HG03095 (cell line): ENCODE results near the gene FGD4.

Source experiments
- ATAC-seq: cut with Tn5 transposase; IDR thresholded peaks from one replicate; pipeline ENCODE4 v1.9.1; 2021; ENCODE audit warnings: moderate library complexity; ENCODE audit not compliant: unreplicated experiment

FGD4 gene

DNA sequence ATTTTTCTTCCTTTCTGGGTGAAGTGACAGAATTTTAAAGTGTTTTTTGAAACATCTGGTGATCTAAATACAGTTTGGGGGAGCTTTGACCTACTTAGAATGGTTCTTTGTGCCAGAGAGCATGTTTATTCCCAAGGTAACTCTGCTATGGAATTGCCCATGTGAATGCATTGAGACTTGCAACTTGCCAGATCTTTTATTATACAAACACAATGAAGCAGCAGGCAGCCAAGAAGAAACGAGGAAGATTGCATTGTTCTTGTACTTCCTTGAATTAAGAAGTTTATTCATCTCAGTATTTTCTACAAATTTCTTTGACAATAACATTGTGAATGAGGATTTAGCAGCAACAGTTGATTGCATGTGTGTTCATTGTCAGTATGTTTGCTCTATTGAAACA, 55.5 kb downstream of the FGD4 start:
- ATAC-seq, result no peak

DNA sequence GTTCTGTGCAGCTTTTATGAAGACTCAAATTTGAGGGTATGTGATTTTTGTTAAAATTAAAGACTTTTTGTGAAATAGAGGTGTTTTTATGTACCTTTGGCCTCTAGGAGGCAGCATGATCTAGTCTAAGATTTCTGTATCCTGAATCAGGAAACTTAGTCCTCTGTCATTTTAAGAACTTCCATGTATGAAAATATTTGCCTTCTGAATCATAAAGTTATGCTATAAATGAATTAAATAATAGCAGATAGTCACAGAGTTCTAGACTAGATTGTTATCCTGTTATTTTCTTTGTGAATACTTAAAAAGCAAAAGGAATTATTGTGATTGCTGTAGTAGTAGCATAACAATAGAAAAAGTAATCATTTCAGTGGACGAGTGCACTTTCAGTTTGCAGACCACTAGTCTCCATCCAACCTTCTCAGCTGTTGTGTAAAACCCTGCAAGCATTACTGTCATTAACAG, 56.3 kb downstream of the FGD4 start:
- no peak for ATAC-seq

DNA sequence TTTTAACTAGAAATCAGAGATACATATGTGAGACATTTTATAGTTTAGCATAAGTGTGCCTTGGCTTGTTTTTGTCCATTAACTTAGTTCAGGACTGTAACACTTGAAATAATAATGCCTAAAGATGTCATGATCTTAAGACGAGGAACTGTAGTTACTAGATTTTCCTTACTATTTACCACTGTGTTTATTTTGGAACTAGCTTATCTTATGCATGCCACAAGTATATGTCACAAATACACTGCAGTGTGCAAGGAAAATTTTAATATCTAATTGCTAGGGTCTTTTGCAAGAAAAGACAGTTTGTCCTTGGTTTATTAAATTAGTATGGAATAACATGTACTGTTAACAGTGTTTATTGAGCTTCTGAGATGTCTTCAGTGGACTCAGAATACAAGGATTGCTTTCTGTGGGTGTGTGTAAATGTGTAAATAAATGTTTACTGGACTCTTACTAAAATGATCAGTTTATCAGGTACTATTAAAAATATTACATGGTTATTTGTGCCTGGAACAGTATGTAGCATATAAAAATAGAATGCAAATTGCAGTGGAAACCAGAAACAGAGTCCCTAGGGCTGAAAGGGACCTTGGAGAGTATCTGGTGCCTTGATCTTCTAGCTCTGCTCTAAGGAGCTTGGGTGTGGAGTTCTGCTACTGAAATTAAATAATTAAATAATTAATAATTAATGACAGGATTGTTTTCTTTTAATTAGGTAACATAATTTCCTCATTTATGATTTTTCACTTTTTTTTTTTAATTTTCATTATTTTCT, 58.1 kb downstream of the FGD4 start:
- ATAC-seq, result no peak

DNA sequence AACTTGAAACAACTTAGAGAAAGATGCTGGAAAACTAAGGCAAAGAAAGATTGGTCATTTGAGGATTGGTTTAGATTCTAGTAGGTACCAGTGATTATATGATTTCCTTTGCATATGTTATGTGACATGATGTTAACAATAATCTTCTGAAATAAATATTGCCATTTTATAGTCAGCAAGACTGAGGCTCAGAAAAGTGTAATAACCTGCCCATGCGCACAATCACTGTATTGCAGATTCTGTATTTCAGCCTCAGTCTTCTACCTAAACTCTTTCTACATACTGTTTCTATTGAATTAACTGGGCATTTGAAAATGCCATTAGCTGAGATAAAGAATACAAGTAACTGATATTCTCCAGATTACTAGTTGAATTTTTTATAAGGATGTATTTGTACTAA, 61.3 kb downstream of the FGD4 start:
- no peak for ATAC-seq

DNA sequence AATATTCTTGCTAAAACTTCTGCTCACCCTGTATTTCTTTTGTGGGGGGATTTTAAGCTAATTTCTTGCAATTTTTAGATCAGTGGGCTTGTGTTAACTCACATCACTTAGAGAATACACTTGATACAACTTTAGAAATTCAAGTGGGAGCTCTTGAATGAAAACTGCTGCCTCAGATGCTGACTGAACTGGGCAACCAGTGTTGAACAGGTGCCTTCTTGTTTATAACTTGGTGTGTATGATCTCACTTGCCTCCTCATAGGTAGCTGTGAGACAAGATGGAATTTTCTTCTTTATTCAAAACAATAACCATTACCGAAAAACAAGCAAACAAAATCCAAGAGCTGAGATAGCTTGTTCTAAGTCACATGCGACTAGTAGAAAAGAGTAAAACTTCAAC, 63.5 kb downstream of the FGD4 start:
- no peak for ATAC-seq

DNA sequence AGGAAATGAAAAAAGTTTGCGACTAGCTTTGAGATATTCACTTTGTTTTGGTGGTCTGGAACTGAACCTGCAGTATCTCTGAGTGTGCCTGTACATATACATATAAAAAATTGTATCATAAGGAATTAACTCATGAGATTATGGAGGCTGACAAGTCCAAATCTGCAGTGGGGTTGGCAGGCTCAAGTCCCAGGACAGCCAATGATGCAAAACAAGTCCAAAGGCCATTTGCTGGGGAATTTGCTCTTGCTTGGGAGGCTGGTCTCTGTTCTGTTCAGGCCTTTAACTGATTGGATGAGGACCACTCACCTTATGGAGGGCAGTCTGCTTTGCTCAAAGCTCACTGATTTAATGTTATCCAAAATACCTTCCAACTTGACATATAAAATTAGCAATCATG, 66.8 kb downstream of the FGD4 start:
- ATAC-seq, result no peak

DNA sequence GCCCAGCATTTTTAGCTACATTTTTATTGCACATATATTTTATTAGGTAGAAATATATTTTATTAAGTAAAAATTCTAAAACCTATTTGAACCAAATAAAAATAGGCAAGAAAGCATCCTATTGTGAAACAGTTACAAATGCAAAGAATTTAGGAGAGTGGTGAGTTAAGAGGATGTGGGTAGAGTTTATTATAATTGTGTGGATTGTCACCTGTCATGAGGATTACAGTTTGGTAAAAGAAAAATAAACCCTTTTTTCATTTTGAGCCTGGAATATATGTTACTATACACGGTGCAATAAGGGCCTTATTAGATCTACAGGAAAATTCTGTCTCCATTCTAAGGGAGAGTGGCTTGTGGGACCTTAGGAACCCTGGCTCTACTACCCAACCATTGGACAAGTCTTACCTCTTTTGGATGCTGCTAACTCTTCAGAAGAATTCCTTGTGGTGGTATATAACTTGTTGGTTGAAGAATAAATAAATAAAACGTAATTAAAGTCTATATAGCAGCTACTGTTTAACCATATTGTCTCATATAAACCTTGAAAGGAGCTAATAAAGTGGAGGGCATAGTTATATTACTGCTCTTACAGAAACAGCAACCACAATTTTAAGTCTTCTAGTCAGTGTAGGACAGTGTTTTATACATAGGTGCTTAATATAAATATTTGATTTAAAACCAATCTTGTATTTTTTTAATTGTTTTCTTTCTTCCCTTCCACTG, 67.8 kb downstream of the FGD4 start:
- ATAC-seq, result no peak

DNA sequence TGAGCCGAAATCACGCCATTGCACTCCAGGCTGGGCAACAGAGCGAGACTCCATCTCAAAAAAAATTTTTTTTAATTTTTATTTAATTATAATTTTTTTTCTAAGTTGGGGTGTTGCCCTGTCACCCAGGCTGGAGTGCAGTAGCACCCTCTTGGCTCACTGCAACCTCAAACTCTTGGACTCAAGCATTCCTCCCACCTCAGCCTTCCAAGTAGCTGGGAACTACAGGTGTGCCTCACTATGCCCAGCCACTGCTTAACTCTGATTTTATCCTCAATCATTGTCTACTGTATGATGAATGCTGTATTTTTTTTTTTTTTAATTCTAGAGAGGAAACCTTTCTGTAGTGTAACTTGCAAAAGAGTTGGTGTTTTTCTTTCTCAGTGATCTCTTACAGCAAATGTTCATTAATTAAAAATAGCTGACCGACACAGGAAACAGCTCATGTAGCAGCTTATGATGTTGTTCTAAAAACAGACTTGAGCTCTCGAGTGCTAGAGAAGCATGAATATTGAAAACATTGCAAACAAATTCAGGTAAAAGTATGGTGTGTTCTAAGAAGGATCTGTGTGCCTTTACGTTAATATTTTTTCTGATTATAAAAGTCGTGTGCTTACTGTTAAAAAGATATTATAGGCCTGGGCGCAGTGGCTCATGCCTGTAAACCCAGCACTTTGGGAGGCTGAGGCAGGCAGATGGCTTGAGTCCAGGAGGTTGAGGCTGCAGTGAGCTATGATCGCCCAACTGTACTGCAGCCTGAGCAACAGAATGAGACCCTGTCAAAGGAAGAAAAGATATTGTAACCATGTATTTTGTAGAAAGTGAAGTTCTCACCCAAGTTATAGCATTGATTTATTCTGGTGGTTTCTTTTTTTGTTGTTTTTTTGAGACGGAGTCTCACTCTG, 68.9 kb downstream of the FGD4 start:
- ATAC-seq, result peak; percentile 69

DNA sequence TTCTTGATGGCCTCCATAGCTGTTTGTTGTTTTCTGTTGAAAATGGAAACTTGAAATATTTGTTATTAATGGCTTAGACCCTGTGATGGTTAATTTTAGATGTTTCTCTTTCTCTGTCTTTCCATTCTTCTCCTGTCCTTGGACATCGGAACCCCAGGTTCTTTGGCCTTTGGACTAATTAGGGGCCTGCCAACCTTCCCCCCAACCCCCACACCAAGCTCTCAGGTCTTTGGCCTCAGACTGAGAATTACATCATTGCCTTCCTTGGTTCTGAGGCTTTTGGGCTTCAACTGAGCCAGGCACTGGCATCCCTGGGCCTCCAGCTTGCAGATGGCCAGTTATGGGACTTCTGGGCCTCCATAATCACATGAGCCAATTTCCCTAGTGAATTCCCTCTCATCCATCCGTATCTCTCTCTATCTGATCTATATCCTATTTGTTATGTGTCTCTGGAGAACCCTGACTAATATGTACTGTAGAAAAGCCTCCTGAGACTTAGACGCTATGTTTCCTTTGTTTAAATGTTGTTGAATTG, 71.6 kb downstream of the FGD4 start:
- no peak for ATAC-seq

DNA sequence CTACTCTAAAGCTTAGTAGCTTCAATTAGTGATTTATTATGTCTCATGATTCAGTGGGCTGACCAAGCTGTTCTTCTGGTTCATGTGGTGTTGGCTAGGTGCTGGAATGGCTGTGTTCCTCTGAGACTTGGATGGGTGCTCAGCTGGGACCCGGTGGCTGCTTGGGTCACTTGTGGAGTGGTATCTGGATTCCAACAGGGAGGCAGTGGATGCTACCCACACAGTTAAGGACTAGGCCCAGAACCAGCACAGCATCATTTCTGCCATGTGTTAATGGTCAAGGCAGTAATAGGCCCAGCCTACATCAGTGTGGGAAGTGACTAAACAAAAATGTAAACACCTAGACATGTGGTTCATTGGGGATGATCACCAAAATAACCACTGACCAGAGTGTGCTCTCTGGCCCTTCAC, 72.2 kb downstream of the FGD4 start:
- ATAC-seq, result no peak

DNA sequence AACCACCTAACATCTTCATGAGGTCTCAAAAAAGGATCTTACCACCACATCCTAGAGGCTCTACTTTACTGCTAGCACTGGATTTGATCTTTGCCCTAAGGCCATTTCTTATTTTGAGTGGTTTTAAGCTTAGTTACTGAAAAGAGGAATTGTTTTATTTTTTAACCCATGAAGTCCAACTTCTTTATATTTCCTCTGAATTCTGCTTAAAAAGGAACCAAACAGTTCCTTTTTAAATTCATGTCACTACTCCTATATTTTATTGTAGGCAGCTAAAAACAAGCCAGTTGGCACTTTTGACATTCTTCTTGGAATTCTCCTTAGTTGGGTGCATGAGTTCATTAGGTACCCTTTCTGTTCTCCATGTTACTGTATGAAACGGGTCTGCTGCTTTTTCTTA, 76.4 kb downstream of the FGD4 start:
- ATAC-seq, result no peak

DNA sequence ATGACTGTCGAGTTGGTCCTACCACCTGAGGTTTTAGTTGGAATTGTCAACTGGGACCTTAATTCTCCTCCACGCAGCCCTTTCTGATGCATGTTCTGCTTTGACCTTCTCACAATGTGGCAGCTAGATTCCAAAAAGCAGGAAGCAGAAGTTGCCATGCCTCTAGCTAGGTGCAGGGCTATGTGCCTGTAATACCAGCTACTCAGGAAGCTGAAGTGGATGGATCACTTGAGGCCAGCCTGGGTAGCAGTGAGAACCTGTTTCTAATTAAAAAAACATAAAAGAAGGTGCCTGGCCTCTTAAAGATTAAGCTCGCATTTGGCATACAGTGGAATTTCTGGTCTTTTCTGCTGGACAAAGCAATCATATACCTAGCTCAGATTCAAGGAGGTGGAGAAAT, 77.1 kb downstream of the FGD4 start:
- ATAC-seq, result no peak

DNA sequence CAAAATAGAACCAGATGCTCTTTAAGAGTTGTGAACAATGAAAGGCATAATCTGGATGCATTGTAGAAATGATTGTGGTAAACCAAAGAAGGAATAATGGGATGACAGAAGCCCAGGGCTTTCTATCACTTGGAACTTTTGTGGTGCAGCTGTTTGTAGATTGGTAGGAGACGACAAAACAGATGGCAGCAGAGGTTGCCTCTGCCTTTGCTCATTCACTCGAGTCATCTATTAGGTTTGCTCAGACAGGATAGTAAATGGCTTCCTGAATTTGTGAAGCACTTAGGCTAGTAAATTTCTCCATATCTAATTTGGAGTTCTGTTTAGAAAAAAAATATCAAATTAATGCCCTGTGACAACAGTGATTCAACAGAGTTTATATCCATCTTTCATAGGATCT, 78.4 kb downstream of the FGD4 start:
- no peak for ATAC-seq

DNA sequence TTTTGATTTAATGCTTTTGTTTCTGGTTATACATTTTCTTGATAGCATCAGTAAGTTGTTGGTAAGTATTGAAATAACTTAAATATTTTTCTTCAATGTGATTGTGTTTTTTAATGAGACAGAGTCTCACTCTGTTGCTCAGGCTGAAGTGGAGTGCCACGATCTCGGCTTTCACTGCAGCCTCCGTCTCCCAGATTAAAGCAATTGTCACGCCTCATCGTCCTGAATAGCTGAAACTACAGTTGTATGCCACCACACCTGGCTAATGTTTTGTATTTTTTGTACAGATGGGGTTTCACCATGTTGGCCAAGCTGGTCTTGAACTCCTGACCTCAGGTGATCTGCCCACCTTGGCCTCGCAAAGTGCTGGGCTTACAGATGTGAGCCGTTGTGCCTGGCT, 78.8 kb downstream of the FGD4 start:
- no peak for ATAC-seq

DNA sequence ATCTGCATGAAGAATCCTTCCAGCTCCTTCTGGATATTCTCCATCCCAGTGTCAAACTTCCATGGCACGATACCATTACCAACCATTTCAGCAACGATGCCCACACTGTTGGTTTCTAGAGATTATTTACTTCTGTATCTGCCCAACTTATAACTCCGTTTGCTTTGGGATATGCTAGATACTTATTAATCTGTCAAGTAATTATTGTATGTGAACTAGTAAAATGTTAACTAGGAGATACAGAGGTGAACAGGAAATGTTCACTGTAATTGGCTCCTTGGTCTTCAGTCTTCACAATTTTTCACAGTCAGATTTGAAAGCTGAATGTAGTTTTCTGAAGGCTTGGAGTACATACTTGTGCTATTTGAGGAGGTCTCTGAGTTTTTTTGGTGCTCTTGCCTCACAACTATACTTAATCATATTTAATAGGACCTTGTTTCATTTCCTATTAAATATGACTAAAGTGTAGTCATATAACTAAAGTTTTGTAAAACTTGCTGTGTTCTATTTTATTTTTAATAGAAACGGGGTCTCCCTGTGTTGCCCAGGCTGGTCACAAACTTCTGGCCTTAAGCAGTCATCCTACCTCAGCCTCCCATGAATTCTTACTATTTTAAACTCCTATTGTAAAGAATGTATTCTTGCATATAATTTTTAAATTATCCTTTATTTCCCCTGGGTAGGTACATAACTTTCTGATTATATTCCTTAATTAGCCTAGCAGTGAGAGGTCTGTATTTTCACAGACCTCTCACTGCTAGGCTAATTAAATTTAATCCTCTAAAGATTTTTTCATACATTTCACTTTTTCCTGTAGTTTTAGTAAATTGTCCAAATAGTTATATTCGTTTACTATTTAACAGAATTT, 79.7 kb downstream of the FGD4 start:
- no peak for ATAC-seq

DNA sequence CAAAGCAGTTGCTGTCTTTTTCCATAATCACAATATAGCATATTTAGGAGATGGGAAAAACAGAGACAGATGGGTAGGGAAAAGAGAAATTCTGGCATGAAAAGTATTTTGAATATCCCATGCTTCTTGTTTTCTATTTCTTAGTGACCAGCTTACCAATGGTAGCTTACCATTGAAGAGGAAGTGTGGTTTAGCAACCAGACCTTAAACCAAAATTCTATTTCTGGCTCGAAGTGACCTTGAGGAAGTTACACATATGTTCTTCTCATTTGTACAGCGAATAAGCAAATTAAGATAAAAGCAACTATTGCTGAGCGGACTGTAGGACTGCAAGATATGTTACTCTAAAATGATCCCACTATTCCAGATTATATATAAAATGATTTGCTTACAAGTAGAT, 82.9 kb downstream of the FGD4 start:
- ATAC-seq, result peak; percentile 76

DNA sequence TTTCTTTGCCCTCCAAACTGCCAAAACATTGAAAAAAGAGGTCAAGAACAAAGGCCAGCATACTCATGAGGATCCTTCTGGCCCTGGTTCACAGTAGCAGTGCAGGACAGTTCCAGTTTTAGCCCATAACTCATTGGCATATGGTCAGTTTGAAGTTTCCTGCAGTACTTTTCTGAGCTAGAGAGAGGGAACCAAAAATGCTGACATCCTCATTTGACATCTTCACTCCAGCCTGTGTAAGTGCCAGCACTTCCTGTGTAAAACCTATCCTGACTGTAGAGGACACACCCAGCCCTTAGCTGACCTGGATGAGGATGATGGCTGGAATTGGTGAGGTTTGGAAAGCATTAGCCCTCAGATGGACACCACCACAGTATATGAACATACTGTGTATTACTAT, 84.1 kb downstream of the FGD4 start:
- ATAC-seq, result no peak

DNA sequence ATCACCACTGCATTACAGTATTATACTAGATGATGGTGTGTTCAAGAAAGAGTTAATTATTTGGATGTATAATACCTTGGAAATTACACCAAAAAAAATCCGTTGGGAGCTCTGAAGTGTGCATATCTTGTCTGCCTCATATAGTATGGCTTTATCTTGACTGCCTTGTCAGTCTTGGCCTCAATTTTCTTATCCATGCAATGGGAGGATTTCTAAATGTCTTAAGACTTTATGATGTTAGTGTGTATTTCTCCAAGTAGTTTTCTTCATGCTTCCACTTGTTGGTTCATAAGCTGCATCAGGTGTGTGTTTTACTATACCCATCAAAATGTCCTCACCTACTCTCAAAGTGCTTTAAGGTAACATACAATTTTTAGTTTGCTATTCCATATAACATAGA, 84.6 kb downstream of the FGD4 start:
- no peak for ATAC-seq

DNA sequence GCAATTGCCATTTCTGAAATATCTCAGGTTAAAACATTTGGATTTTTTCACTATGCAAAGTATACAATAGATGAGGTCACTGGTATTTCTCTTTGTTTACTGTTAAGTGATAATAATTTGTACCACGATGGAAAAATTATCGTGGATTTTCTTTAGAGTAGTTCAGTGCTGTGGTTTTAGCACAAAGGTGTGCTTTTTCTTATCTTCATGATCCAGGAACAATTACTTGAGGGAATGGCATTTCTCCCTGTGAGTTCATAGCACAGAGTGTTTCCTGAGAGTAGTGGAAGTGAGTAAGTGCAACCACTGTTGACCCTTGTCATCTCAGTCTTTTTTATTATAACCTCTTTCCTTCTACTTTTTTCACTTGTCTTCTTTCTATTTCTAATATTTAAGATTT, 86.8 kb downstream of the FGD4 start:
- no peak for ATAC-seq

DNA sequence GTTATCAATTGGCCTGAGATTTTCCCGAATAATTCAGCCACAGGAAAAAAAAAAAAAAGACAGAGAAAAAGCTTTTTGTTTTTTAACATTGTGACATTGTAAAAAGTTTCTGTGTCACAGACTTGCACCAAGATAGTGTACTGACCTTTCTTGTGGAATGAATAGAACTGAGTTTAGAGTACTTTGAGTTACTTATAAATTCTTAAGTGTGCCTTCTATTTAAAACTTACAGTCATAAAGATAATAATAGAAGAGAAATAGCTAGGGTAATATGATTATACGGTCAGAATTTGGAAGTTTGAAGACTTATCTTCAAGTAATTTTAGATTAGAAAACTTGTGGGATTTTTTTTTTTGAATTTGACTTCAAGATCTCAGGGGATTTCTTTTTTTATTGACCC, 88.8 kb downstream of the FGD4 start:
- no peak for ATAC-seq
